SH-SY5Y (cell line): ENCODE data around the gene CXCL10.

ENCODE experiments used
- GATA2 ChIP-seq: IDR thresholded peaks from 2 replicates; pipeline ENCODE4 v1.6.1; 2011; ENCODE audit warnings: mild to moderate bottlenecking, low read depth, low read length
- GATA3 ChIP-seq: IDR thresholded peaks from 2 replicates; pipeline ENCODE4 v1.6.1; 2011; ENCODE audit warnings: low read depth, mild to moderate bottlenecking, low read length, moderate library complexity

DNA sequence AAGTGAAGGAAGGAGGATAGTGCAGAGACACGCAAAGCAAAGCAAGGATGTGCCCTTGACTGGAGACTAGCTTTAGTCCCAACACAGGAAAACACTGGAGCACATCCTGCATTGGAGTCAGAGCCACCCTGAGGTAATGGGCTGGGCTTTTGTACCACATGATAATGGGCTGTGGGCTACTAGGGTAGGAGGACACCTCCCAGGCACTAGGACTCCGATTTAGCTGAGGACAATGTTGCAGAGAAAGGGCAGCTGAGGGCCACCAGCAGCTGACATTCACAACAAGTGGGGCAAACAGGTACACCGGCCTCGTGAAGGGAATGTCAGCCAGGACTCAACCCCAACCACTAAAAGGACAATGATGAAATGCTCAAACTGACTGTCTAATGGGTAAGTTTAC lies 42.7 kb downstream of the CXCL10 start:
- TF ChIP-seq GATA3 (no peak), GATA2 (no peak)
